Endothelial cell of umbilical vein (primary cell): ENCODE data around the gene C1orf94. TPM values are rescaled to one million over a fixed set of nuclear protein-coding genes. Genes with fewer than 3 reads are reported as not detected.

Experiments
- BruUV-seq: library from RNA; stranded (reverse); fragments of 400-500 nt; replicated peaks from 2 replicates; lab custom pipeline; 2021; lab: Mats Ljungman, UMichigan
- CTCF ChIA-PET: fragments of 300-600, 350-600 bp; sonication (Branson Sonifier 250); formaldehyde crosslinking; loops from one replicate; lab custom pipeline; 2021; ENCODE audit warnings: antibody characterized with exemption, inconsistent platforms; lab: Charles Lee
- POLR2A ChIA-PET: fragments of 300-600, 350-600 bp; sonication (Branson Sonifier 250); formaldehyde crosslinking; loops from one replicate; lab custom pipeline; 2021; ENCODE audit warnings: antibody characterized with exemption, inconsistent platforms; lab: Charles Lee
- DNase-seq: peaks from one replicate; pipeline ENCODE4 v3.0.0-alpha.2; 2011; ENCODE audit warnings: low read depth, low spot score
- FAIRE-seq: peaks from 2 replicates; lab custom pipeline; 2011; peaks lifted over from hg19 to GRCh38; lab: Jason Lieb, UNC
- H2AFZ ChIP-seq: 2 replicates; pipeline ENCODE4 v1.6.0; 2012; ENCODE audit warnings: low read depth, low read length, control low read depth, inconsistent platforms
- H3K27ac ChIP-seq: 2 replicates; pipeline ENCODE4 v1.5.1; 2011; ENCODE audit warnings: low read depth, mild to moderate bottlenecking, control low read depth, low read length, moderate library complexity; ENCODE audit not compliant: insufficient read depth
- H3K27me3 ChIP-seq, 2 experiments: 2 replicates each; pipeline versions ENCODE4 v1.6.0 to v1.6.1; 2011; ENCODE audit warnings: low read length in 2 of 2, mixed read lengths in 1 of 2; ENCODE audit not compliant: control insufficient read depth in 2 of 2, insufficient read depth in 2 of 2
- H3K36me3 ChIP-seq, 2 experiments: 2 replicates in 1 of 2; 3 replicates in 1 of 2; pipeline ENCODE4 v1.5.1; 2011; ENCODE audit warnings: low read length in 2 of 2, mild to moderate bottlenecking in 1 of 2, moderate library complexity in 1 of 2; ENCODE audit not compliant: control insufficient read depth in 2 of 2, insufficient read depth in 2 of 2; ENCODE audit errors: extremely low read depth in 1 of 2
- H3K4me1 ChIP-seq: 3 replicates; pipeline ENCODE4 v1.5.1; 2011; ENCODE audit warnings: mild to moderate bottlenecking, low read length; ENCODE audit not compliant: control insufficient read depth, insufficient read depth; ENCODE audit errors: extremely low read depth
- H3K4me2 ChIP-seq: 2 replicates; pipeline ENCODE4 v1.6.1; 2011; ENCODE audit warnings: low read length, control low read depth, mixed read lengths; ENCODE audit not compliant: insufficient read depth
- H3K4me3 ChIP-seq, 3 experiments: fragments of 200-600 bp in 1 of 3; sonication (generic), shearing (Covaris generic) in 1 of 3; replicated peaks in 1 of 3; 2 replicates each; pipeline ENCODE4 v1.5.1; 2011 to 2016; ENCODE audit warnings: control low read depth in 3 of 3, low read length in 3 of 3, mild to moderate bottlenecking in 2 of 3, inconsistent platforms in 1 of 3, low read depth in 1 of 3, moderate library complexity in 1 of 3; ENCODE audit not compliant: insufficient read depth in 1 of 3
- H3K79me2 ChIP-seq: 2 replicates; pipeline ENCODE4 v1.6.0; 2012; ENCODE audit warnings: low read length, inconsistent platforms; ENCODE audit not compliant: control insufficient read depth, insufficient read depth
- H3K9ac ChIP-seq: replicated peaks from 2 replicates; pipeline ENCODE3; 2011; ENCODE audit warnings: low read length, control low read depth; ENCODE audit not compliant: insufficient read depth; ENCODE audit errors: extremely low read depth
- H3K9me1 ChIP-seq: replicated peaks from 3 replicates; pipeline ENCODE4 v1.6.0; 2011; ENCODE audit warnings: mild to moderate bottlenecking, low read length; ENCODE audit not compliant: control insufficient read depth, insufficient read depth; ENCODE audit errors: extremely low read depth
- H3K9me3 ChIP-seq: replicated peaks from 2 replicates; pipeline ENCODE4 v1.5.1; 2012; ENCODE audit warnings: low read length, inconsistent platforms; ENCODE audit not compliant: control insufficient read depth, insufficient read depth
- H4K20me1 ChIP-seq: replicated peaks from 2 replicates; pipeline ENCODE3; 2011; ENCODE audit warnings: mild to moderate bottlenecking, low read length; ENCODE audit not compliant: control insufficient read depth, insufficient read depth; ENCODE audit errors: extremely low read depth
- MYC ChIP-seq: IDR thresholded peaks from one replicate; pipeline ENCODE4 v1.6.1; 2011; ENCODE audit warnings: mild to moderate bottlenecking, low read depth, low read length
- dilution Hi-C: fragments of 300-500 bp; cut with MboI; formaldehyde crosslinking; loops from one replicate; pipeline ENCODE4 v1.15.0; 2019; ENCODE audit warnings: low sequenced_read_pairs; ENCODE audit not compliant: extremely low pct_ligation_motif_present
- intact Hi-C: fragments of 100-400 bp; cut with micrococcal nuclease; formaldehyde crosslinking; loops from one replicate; pipeline ENCODE4 v1.10.0; 2022
- polyA plus RNA-seq, 4 experiments: library from polyadenylated mRNA; depleted of rRNA in 3 of 4; stranded (reverse) in 3 of 4; unstranded in 1 of 4; fragments of >200 nt; gene quantifications; 2 replicates each; pipeline versions ENCODE4 v1.2.1 to v1.2.3, GENCODE V29; 2011 to 2012; ENCODE audit warnings: missing spikeins in 1 of 4
- total RNA-seq: library from RNA; stranded (reverse); gene quantifications from 2 replicates; pipeline ENCODE4 v1.2.3, GENCODE V29; 2021
- TF ChIP-seq, protein P1 (sequence below), 2 donors: IDR thresholded peaks; 1 replicate in 1 of 2; 2 replicates in 1 of 2; pipeline ENCODE4 v1.5.1; 2011; ENCODE audit warnings: low read length in 2 of 2, mild to moderate bottlenecking in 2 of 2, moderate library complexity in 2 of 2, control low read depth in 1 of 2, inconsistent platforms in 1 of 2, low read depth in 1 of 2; ENCODE audit not compliant: insufficient read depth in 1 of 2; ENCODE audit errors: extremely low read depth in 1 of 2

C1orf94 gene
- total and polyA plus RNA-seq, 2 donors (not counting 3 experiments of a cell fraction or from before 2014, with no cell fraction given) = not detected

GRCh38 chr1:34156739-34157138 lies 20.0 kb upstream of the C1orf94 start:
- TF ChIP-seq MYC = no peak
- Histone ChIP-seq H3K9ac (no peak overlapping the region), H3K27me3 (no peaks in the 10 kb centered on the region), H3K27ac (no peak overlapping the region), H2AFZ (no peak overlapping the region), H3K9me1 (no peaks in the 10 kb centered on the region), H3K79me2 (no peaks in the 10 kb centered on the region), H4K20me1 (no peaks in the 10 kb centered on the region), H3K36me3 (no peaks in the 10 kb centered on the region), H3K4me3 (no peak overlapping the region), H3K4me1 (no peaks in the 10 kb centered on the region), H3K9me3 (no peaks in the 10 kb centered on the region), H3K4me2 (no peak overlapping the region)
- FAIRE-seq (no peak), DNase-seq (no peak)
- dilution Hi-C loops (no loop called here), intact Hi-C loops (no loop called here)
- no TSS peak for BruUV-seq
- CTCF ChIA-PET = no interaction called here
- POLR2A ChIA-PET = no interaction called here

DNA sequence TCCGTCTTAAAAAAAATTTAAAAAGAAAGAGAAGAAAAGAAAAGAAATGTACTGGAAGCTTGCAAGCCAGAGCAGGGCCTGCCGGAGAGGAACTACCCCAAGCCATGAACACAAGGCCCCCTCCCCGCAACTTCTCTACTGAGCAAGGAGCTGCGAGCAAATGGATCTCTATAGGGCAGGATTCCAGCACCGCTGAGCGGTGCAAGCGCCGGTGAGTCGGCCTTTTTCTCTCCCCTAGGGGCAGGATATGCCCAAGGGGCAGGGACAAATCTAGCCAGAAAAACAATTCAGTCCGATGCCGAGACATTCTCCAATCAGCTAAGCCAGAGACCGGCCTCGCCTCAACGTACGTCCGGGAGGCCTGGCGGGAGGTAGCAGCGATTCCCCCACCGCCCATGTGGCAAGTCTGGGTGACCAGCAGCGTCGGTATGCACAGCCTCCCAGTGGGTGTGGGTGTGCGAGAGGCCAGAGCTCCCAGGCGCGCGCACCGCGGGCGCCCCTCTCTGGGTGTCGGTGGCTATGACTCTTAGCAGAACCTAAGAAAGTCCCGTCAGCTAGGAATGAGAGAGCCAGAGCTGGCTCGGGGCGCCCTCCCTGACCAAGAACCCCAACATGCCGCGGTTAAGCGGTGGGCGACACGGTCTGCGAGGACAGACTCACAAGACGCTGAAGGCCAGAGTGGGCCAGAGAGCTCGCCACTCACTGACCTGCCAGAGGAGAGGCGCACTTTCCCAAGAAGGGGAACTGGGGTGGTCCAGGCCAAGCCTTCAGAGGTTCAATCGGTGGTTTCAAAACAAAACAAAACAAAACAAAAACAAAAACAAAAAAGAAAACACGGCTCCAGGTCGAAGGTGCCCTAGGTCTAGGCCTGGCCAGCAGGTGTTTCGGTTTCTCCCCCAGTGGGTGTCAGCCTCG lies 13.6 kb upstream of the C1orf94 start:
- DNase-seq = peak; percentile 20
- Histone ChIP-seq H3K4me3 (peak overlapping the region in 1 of 3 experiments; percentile 8), H3K9ac (no peak overlapping the region), H3K4me2 (peak overlapping the region; percentile 64), H3K27me3 (peaks cover 29 to 31% of the 10 kb centered on the region in 2 experiments), H3K27ac (no peak overlapping the region), H3K36me3 (no peaks in the 10 kb centered on the region), H4K20me1 (no peaks in the 10 kb centered on the region), H3K9me1 (no peaks in the 10 kb centered on the region), H3K79me2 (no peaks in the 10 kb centered on the region), H3K4me1 (peaks cover 5% of the 10 kb centered on the region), H3K9me3 (no peaks in the 10 kb centered on the region), H2AFZ (no peak overlapping the region)
- dilution Hi-C loops = no loop called here
- ChIA-PET POLR2A (no interaction called here), CTCF (interaction anchor here (0.7 to 2.5 kb wide), 2 partner anchors 119 to 530 kb away, joined by 3 to 20 read pairs; no protein-coding TSS in a partner anchor)
- TF ChIP-seq, protein P1, sequence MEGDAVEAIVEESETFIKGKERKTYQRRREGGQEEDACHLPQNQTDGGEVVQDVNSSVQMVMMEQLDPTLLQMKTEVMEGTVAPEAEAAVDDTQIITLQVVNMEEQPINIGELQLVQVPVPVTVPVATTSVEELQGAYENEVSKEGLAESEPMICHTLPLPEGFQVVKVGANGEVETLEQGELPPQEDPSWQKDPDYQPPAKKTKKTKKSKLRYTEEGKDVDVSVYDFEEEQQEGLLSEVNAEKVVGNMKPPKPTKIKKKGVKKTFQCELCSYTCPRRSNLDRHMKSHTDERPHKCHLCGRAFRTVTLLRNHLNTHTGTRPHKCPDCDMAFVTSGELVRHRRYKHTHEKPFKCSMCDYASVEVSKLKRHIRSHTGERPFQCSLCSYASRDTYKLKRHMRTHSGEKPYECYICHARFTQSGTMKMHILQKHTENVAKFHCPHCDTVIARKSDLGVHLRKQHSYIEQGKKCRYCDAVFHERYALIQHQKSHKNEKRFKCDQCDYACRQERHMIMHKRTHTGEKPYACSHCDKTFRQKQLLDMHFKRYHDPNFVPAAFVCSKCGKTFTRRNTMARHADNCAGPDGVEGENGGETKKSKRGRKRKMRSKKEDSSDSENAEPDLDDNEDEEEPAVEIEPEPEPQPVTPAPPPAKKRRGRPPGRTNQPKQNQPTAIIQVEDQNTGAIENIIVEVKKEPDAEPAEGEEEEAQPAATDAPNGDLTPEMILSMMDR (IDR thresholded peaks at IDR 0.05; ENCODE audit: extremely low read depth in 1 of 2, insufficient read depth in 1 of 2, low read depth in 1 of 2, low read length in 2 of 2) = peak; percentile 13 to 47
- no peak for TF ChIP-seq MYC
- BruUV-seq = no TSS peak
- FAIRE-seq = no peak
- intact Hi-C loops = no loop called here
